OCI-LY7 (cell line): ENCODE results near the gene UNKL.

Experiments used
- CTCF ChIP-seq: fragments of 200-600 bp; sonication (generic); conservative IDR thresholded peaks from 2 replicates; pipeline ENCODE4 v1.5.1; 2014; ENCODE audit warnings: mild to moderate bottlenecking, antibody characterized with exemption, low read length, moderate library complexity, mixed read lengths
- EZH2phosphoT487 ChIP-seq: fragments of 200-600 bp; sonication (generic); IDR thresholded peaks from 2 replicates; pipeline ENCODE4 v1.6.1; 2018; ENCODE audit warnings: low read depth, borderline replicate concordance, mild to moderate bottlenecking, mixed run types, antibody characterized with exemption, low read length, moderate library complexity, mixed read lengths

- TF ChIP-seq CTCF (no peak), EZH2phosphoT487 (no peak)
Measured at GRCh38 chr16:1443403-1443973, 29.0 kb upstream of the UNKL start.
